LHCN-M2 (cell line): Measurements from ENCODE around the gene TTLL4. TPM values are rescaled to one million over a fixed set of nuclear protein-coding genes. Genes with fewer than 3 reads are reported as not detected.
"Not testable (repeated sequence)": the region's sequence is repeated elsewhere in the genome, so short reads cannot be mapped to it uniquely, and the experiment has no call there.

Experiments
- DNase-seq: peaks from one replicate; pipeline ENCODE4 v3.0.0-alpha.2; 2012; ENCODE audit warnings: low read depth
- total RNA-seq: library from RNA; depleted of rRNA; stranded (reverse); fragments of >200 nt; gene quantifications from 2 replicates; pipeline ENCODE4 v1.2.3, GENCODE V29; 2014

Gene TTLL4
- total RNA-seq, 1 experiment from 2014 or later = 12.1 TPM

DNA sequence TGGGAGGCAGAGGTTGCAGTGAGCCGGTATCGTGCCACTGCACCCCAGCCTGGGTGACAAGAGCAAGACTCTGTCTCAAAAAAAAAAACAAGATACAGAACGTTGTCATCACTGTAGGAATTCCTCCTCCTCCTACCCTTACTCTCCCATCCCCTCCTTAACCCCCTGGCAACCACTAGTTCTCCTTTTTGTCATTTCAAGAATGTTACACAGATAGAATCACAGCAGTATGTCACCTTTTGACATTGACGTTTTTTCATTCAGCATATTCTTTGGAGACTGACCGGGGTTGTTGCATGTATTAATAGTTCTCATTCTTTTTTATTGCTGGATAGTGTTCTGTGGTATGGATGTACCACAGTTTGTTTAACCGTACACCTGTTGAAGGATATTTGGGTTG lies 32.4 kb downstream of the TTLL4 start:
- DNase-seq = no peak

DNA sequence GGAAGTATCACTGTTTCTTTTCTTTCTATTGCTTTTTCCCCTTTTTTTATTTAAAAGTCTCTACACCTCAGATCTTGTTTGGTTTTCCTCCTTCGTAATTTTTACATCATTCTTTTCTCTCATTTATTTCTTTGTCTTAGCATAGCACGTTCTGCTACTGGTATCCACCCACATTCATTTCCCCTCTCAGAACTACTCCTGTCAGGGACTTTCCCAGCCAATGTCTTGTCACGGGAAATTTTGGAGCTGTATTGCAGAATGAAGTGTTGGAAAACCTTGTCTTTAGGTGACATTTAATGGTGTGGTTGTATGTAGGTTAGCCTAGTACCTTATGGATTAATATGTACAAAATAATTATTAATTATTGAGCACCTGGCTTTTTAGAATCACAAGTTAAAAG lies 34.0 kb downstream of the TTLL4 start:
- DNase-seq = no peak

DNA sequence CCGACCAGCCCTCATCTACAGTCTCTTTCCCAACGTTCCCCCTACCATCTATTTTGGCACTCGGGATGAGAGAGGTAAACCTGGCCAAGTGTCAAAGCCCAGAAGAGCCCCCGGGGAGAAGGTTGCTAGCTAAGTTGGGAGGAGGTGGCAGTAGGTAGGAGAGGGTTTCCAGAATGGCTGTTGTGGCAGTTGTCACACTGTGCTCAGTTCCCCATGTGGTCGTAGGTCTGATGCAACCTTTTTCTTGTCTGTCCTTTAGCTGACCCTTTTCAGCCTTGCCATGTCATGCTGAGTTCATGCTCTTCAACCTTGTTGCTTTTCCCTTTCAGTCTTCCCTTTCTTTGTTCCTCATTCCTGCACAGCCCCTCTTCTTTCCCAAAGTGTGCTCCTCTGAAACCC lies 34.5 kb downstream of the TTLL4 start:
- no peak for DNase-seq

DNA sequence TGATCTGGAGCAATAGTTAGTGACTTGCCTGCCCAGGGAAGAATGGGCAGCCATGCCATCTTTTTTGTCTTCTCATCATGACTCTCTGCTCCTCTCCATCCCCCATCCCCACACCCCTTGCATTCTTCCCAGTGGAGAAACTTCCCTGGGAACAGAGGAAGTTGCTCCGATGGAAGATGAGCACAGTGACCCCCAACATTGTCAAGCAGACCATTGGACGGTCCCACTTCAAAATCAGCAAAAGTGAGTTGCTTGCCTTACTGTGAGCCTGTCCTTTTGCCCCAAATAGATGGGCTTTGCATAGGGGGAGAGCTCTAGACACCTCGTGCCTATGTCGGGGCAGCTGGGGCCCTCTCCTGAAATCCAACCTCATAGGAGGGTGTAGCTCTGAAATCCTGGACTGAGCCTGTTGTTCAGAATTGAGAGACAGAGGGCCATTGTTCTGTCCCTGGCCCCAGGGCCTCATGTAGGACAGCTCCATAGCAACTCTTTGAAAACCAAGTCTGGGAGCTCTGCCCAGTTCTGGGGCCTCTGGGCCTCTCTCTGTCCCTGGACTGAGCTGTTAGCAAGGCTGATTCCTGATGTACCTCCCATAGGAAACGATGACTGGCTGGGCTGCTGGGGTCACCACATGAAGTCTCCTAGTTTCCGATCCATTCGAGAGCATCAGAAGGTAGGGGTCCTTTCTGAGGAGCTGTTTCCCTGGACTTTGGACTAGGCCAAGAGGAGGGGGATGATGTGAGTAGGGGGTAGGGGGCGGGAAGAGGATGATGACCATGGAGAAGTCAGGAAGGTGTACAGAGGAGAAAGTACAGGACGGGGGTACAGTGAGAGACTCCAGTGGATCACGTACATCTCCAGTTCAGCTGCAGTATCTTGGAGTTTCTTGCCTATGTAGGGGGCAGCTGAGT lies 35.2 kb downstream of the TTLL4 start:
- DNase-seq = no peak

DNA sequence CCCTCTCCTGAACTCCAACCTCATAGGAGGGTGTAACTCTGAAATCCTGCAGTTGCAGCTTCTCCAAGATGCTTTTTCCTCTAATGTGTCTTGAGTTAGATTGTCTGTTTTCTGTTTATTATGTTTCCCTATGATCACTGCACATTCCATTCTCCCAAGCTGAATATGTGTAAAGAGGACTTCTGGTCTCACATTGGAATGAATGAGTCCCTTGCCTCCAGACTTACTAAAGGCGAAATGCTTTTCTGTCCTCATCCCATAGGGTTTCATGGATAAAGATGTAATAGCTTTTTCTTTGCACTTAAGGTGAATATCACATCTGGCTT lies 35.8 kb downstream of the TTLL4 start:
- no peak for DNase-seq

DNA sequence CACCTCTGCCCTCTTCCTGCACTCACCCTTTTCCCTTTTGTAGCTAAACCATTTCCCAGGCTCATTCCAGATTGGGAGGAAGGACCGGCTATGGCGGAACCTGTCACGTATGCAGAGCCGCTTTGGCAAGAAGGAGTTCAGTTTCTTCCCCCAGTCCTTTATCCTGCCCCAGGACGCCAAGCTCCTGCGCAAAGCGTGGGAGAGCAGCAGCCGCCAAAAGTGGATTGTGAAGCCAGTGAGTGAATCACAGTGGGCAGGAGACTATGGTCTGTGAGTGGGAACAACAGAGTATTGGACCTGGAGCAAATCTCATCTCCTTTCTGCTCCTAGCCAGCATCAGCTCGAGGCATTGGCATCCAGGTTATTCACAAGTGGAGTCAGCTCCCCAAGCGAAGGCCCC lies 36.3 kb downstream of the TTLL4 start:
- no peak for DNase-seq

DNA sequence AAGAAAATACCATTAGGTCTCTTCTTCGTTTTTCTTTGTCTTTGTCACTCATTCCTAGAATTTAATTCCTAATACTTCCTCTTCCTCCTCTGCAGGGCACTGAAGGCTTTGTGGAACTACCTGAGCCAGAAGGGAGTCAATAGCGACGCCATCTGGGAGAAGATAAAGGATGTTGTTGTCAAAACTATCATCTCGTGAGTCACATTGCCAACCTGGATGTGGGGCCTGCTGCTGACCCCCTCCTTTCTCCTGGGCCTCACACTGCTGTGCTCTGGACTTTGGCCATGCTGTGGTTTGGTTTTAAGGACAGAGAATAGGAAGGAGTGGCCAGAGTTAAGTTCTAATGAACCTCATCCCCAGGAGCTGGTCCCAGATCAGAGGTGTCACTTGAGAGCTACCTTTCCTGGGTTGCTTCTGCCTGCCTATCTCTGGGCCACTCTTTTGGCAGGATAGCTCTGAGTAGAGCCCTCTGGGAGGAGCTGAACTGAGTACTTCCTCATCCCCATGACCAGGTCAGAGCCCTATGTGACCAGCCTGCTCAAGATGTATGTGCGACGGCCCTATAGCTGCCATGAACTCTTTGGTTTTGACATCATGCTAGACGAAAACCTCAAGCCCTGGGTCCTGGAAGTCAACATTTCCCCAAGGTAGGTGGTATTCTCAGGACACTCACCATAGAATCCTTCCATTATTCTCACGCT lies 38.3 kb downstream of the TTLL4 start:
- DNase-seq = no peak

DNA sequence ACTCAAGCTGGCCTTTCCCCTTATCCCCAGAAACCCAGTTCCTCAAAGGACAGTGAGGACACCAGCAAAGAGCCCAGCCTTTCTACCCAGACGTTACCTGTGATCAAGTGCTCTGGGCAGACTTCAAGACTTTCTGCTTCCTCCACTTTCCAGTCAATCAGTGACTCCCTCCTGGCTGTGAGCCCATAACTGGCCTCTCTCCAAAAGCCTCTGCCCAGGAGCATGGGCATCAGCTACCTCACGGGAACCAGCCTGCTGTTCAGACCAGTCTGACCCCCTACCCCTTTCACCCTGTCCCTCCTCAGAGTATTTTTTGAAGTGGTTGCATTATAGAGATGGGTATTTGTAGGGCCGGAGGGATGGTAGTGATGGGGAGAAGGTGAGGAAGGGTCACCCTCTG lies 43.6 kb downstream of the TTLL4 start:
- DNase-seq = no peak

DNA sequence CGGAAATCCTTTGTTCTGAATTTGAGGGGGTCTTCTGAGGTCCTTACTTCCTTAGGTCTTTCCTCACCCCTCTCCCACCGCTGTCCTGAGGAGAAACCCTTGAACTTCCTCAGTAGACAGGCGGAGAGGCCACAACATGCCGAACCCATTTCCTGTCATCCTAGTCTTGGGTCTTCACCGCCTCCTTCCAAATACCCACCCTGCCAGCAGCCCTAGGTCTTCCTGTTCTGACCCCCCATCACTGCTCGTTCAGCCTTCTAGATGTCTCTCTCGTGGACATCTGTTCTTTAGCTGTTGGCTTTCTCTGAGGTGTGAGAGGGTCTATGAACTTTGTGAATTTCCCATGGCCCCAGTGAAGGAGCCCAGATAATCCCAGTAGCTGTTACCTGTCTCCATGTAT lies 44.1 kb downstream of the TTLL4 start:
- no peak for DNase-seq

DNA sequence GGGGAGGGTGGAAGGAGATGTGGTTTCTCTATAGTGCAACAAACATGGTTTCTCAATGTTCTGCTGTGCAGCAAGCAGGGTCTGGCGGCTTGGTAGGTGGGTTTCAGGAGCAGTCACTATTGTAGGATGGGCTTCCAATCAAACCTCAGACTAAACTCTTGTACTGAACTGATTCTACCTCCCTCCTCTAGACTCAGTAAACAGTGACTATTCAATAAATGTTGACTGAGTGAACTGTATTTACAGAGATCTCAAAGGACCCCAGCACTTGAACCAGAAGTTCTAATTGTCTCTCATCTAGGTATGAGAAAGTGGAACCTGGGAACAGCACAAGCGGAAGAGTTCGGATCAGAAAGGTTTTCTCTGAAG lies 44.5 kb downstream of the TTLL4 start:
- DNase-seq = no peak

DNA sequence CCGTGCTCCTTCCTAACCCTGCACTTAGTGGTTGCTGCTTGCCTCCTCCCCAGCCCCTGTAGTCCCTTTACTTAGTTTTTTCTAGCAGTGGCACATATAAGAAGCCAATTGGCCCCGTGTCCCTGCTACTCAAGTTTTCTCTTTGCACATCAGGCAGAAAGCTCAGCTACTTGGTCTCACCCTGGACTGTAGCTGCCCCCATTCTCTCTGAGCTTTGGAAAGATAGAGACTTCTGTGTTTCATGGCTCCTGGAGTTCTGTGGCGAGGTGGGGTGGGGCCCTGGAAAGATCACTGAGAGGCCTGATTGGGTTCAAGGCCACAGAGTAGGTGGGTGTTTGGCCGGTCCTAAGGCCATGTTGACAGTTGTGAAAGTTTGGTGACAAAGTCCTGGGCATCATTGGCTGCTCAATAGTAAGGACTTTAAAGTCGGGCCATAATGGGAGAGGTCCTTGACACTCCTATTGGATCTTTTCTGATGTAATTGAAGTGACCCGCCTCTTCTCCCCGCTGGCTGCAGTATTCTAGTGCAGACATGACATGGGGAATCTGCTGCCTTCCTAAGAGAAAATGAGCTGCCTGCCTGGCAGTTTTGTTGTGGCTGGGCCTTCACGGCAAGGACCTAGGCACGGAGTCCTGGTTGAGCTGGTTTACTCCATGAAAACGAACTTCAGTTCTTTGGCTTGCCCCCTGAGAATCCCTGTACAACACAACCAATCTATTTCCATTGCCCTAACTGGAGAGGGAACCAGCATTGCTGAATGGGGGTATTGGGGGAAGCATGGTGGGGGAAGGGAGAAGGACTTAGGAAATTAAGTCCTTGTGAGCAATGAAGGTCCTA lies 45.2 kb downstream of the TTLL4 start:
- DNase-seq = no peak

DNA sequence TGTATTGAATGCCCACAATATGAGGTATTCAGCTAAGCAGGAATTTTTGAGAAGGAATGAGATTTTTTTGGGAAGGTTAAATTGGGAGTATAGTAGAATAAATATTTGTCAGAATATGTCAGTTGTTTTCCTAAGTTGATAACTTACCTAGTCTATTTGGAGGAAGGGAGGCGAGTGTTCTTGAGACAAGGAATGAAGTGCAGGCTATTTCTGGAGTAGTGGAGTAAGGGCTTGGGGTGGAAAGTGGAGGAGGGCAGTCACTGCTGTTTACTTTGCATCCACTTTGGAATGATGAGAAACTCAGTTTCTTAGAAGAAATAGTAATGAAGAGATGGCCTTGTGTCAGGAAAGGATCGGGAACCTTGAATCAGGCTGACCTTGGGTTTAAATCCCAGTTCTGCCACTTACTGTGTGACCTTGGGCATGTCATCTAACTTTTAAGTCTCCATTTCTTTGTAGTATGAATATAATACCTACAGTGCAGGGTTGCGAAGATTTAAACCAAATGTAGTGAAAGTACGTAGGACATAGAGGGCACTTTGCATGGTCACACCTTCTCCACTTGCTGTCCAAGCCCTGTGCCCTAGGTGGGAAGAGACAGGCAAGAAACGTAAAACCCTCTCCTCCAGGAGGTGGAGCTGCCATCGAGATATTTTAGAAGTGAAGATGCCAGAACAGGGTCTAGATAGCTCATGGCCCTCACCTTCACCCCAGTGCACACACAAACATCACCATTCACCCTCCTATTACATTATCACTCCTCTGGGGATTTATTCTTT lies 46.2 kb downstream of the TTLL4 start:
- DNase-seq = no peak

DNA sequence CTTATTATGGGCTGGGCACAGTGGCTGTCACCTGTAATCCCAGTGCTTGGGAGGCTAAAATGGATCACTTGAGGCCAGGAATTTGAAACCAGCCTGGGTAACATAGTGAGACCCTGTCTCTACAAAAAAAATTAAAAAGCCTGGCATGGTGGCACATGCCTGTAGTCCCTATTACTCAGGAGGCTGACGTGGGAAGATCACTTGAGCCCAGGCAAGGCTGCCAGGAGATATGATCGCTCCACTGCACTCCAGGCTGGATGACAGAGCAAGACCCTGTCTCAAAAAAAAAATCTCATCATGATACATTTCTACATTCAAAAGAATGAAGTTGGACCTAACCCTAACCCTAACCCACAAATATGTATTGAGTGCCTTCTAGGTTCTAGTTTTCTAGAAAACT lies 51.2 kb downstream of the TTLL4 start:
- DNase-seq = no peak

DNA sequence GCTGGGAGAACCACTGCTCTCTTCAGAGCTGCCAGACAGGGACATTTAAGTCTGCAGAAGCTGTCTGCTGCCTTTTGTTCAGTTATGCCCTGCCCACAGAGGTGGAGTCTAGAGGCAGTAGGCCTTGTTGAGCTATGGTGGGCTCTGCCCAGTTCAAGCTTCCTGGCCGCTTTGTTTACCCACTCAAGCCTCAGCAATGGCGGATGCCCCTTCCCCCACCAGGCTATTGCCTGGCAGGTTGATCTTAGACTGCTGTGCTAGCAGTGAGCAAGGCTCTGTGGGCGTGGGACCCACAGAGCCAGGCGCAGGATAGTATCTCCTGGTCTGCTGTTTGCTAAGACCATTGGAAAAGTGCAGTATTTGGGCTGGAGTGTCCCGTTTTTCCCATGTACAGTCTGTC lies 62.1 kb downstream of the TTLL4 start:
- not testable (repeated sequence) for DNase-seq

DNA sequence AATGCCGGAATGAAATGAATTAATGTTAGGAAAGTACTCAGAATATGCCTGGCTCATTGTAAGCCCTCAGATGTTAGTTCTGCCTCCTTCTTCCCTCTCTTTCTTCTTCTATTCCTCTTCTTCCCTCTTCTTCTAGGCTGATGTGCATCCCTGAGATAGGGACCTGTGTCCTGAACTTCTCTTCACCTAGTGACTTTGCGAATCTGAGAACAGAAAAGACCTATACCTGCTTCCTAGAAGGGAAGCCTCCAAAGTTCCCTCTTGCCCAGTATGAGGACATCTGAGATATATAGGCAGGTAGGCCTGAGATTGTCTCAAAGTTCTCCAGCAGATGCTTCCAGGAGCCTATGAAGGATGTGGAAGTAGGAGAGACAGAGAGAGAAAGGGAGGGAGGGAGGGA lies 63.2 kb downstream of the TTLL4 start:
- no peak for DNase-seq

DNA sequence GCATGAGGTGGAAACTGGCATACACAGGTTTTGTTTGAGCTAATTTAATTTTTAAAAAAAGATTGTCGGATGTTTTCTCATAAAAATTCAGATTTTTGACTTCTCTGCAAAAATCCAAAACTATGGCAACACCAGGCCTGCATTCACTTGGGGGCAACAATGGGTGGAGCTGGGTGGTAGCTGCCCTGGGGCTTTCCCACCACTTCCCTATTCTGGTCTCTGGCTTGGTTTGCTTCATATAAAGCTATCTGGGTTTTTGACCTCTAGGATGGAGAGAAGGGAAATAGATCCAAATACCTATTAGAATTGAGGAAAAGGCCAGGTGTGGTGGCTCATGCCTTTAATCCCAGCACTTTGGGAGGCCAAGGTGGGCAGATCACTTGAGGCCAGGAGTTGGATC lies 65.9 kb downstream of the TTLL4 start:
- DNase-seq = no peak

DNA sequence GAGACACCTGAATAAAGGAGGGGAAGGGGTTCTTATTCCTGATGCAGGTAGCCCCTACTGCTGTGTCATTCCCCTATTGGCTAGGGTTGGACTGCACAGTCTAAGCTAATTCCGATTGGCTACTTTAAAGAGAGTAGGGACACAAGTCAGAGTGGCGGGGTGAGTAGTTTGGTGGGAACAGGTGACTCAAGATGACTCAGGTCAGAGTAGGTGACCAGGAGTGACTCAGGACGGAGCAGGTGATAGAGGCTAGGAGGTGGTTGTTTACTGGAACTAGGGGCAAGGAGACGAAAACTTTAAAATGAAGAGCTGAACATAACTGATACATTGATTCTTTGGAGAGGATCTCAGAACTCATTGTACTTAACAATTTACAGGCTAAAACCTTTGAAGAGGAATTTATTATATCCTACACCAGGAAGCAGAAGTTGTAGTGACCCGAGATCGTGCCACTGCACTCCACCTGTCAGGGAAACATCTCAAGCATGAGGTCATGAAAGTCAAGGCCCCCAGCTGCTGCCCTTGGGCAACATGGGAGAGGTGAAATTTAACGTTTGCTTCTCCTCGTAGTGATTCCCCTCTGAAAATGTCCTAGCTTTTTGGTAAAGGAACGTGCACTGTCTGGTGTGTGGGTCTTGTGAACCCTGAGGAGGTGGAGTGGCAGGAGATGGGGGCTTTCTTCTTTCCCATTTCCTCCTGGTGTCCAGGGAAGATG lies 66.8 kb downstream of the TTLL4 start:
- DNase-seq = no peak

DNA sequence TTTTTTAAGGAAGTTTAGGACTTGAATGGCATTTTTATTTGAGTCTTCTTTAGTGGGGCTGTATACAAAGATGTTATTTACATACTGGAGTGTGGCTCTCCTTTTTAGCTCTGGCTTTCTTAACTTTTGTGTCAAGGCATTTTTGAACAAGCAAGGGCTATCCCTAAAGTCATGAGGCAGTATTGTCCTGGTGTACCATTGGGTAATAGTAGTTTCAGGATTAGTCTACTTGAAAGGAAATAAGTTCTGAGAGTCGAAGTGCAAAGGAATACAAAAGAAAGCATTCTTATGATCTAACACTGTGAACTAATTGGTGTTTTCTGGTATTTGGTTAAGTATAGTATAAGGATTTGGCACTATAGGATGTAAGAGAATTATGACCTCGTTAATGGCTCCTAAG lies 69.4 kb downstream of the TTLL4 start:
- no peak for DNase-seq

DNA sequence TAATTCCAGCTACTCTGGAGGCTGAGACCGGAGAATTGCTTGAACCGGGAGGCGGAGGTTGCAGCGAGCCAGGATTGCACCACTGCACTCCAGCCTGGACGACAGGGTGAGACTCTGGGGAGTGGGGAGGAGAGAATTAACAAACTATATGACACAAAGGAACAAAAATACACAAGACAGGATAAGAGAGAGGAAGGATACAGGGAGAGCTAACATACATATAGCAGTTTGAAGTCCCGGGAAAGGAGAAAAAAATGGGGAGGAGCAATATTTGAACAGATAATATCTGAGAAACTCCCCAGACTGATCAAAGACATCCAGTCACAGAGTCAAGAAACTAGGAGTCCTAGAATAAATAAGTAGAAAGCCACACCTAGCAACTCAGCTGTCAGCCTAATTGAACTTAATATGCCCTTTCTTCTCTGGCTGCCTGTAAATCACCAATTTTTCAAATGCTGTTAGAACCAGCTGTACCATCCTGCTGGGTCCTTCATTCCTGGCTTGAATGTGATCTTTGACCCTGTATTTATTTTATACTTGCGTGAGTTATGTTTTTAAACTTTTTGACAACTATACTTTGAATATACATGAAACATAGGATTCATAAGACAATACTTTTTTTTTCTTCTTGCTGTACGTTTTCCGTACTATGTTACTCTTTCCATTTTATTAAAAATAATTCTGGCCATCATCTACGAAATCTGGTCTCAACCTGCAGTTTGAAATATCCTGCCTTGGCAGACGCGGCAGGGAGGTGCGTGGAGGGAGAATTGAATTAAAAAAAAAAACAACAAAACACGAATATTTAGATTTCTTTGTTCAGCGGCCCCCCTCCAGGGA lies 70.4 kb downstream of the TTLL4 start:
- peak; percentile 47 for DNase-seq
